HFF-Myc (cell line): Measurements from ENCODE around the gene IL11RA.

Experiments used
- DNase-seq: peaks from one replicate; pipeline ENCODE4 v3.0.0-alpha.2; 2011; ENCODE audit warnings: low read depth; ENCODE audit errors: extremely low read depth
- H3K4me3 ChIP-seq: replicated peaks from 2 replicates; pipeline ENCODE4 v1.5.1; 2011; ENCODE audit warnings: low read depth, mild to moderate bottlenecking, control low read depth, low read length
- CTCF ChIP-seq: IDR thresholded peaks from 2 replicates; pipeline ENCODE4 v1.5.1; 2012; ENCODE audit warnings: mild to moderate bottlenecking, low read depth, low read length, control low read depth; ENCODE audit errors: missing control alignments

The IL11RA gene

GRCh38 chr9:34611251-34611810, 40.7 kb upstream of the IL11RA start:
- H3K4me3 ChIP-seq, result peak overlapping the region; percentile 96
- no peak for DNase-seq
- no peak for TF ChIP-seq CTCF

GRCh38 chr9:34611811-34612787, 39.9 kb upstream of the IL11RA start, which contains the start of gene RPP25L:
Gene RPP25L (minus strand): TSS chr9:34612097. CDS start chr9:34611296, 801 bp downstream.
- peak; percentile 40 for DNase-seq
- no peak for TF ChIP-seq CTCF
- peak within 1 kb of the TSS; percentile 96 for H3K4me3 ChIP-seq

GRCh38 chr9:34612788-34613390, 39.1 kb upstream of the IL11RA start:
- H3K4me3 ChIP-seq, result peak overlapping the region; percentile 96
- TF ChIP-seq CTCF, result peak; percentile 92
- peak; percentile 63 for DNase-seq

- TF ChIP-seq CTCF, result no peak
- no peak overlapping the region for H3K4me3 ChIP-seq
- no peak for DNase-seq
Observed at GRCh38 chr9:34615132-34615531, 36.9 kb upstream of the IL11RA start.

- DNase-seq, result peak; percentile 92
- peak within 1 kb of the TSS; percentile 89 for H3K4me3 ChIP-seq
- TF ChIP-seq CTCF, result no peak
Observed at GRCh38 chr9:34620061-34620994, 31.7 kb upstream of the IL11RA start, which contains the start of gene DCTN3. Gene DCTN3 (minus strand): TSS chr9:34620495. CDS start chr9:34620464, 31 bp downstream.
